Muscle of leg (tissue), 11 donors: ENCODE results near the gene PRR7. TPM values are rescaled to one million over a fixed set of nuclear protein-coding genes. Genes with fewer than 3 reads are reported as not detected.

Experiments used
- DNase-seq: peaks from one replicate; pipeline ENCODE4 v3.0.0; 2013
- H3K27ac ChIP-seq: one replicate; pipeline ENCODE4 v1.5.1; 2013; ENCODE audit warnings: mild to moderate bottlenecking, low read length, control low read depth
- H3K27me3 ChIP-seq: one replicate; pipeline ENCODE4 v1.6.1; 2013; ENCODE audit warnings: low read length; ENCODE audit not compliant: control insufficient read depth, insufficient read depth
- H3K36me3 ChIP-seq: one replicate; pipeline ENCODE4 v1.6.1; 2013; ENCODE audit warnings: low read length; ENCODE audit not compliant: control insufficient read depth, insufficient read depth
- H3K4me1 ChIP-seq: one replicate; pipeline ENCODE4 v1.6.1; 2013; ENCODE audit warnings: low read length; ENCODE audit not compliant: control insufficient read depth, insufficient read depth
- H3K4me3 ChIP-seq: one replicate; pipeline ENCODE4 v1.5.1; 2013; ENCODE audit warnings: low read length, control low read depth
- H3K9me3 ChIP-seq: replicated peaks from 2 replicates; pipeline ENCODE4 v1.6.1; 2013; ENCODE audit warnings: low read depth, low read length; ENCODE audit not compliant: control insufficient read depth
- WGBS: methylation state at CpG from one replicate; pipeline ENCODE4 v1.1.5; 2013; ENCODE audit warnings: missing lambda C conversion rate; ENCODE audit not compliant: insufficient coverage; 5-methylcytosine and 5-hydroxymethylcytosine counted together
- polyA plus RNA-seq, 8 donors: library from polyadenylated mRNA; unstranded; fragments of 120-200 nt; gene quantifications; one replicate each; pipeline versions ENCODE4 v1.2.1 to v1.2.3, GENCODE V29; 2013; ENCODE audit warnings: inconsistent platforms in 1 of 8, low replicate concordance in 1 of 8; ENCODE audit not compliant: insufficient read length in 8 of 8, insufficient read depth in 1 of 8
- total RNA-seq: library from RNA; stranded (reverse); fragments of 120-200 nt; gene quantifications from one replicate; pipeline ENCODE4 v1.2.4, GENCODE V29; 2013

The PRR7 gene
- total and polyA plus RNA-seq, 9 donors: 0.70 to 1.7 (median 1.0) TPM

- no peak overlapping the region for H3K4me3 ChIP-seq
- peaks cover 4% of the 10 kb centered on the region for H3K9me3 ChIP-seq
- 29% methylated on average over 4 of the region's 8 CpGs for WGBS
- no peaks in the 10 kb centered on the region for H3K27me3 ChIP-seq
- DNase-seq: no peak
- peak overlapping the region; percentile 76 for H3K27ac ChIP-seq
- H3K36me3 ChIP-seq: peaks cover 68% of the 10 kb centered on the region
- peaks cover 54% of the 10 kb centered on the region for H3K4me1 ChIP-seq
Observed at GRCh38 chr5:177469750-177470525, 23.3 kb downstream of the PRR7 start.

- Histone ChIP-seq H3K4me1 (peaks cover 59% of the 10 kb centered on the region), H3K4me3 (peak overlapping the region; percentile 5), H3K36me3 (peaks cover 59% of the 10 kb centered on the region), H3K27me3 (no peaks in the 10 kb centered on the region), H3K9me3 (no peaks in the 10 kb centered on the region), H3K27ac (peak overlapping the region; percentile 76)
- no peak for DNase-seq
- 86% methylated on average over 1 of the region's 10 CpGs for WGBS
Observed at GRCh38 chr5:177470759-177471536, 24.3 kb downstream of the PRR7 start.

GRCh38 chr5:177471610-177472356 lies 25.2 kb downstream of the PRR7 start:
- H3K27ac ChIP-seq: peak overlapping the region; percentile 88
- H3K36me3 ChIP-seq: peaks cover 51% of the 10 kb centered on the region
- peak overlapping the region; percentile 92 for H3K4me3 ChIP-seq
- WGBS: 12% methylated on average over 11 of the region's 14 CpGs
- peaks cover 62% of the 10 kb centered on the region for H3K4me1 ChIP-seq
- DNase-seq: peak; percentile 71
- H3K9me3 ChIP-seq: no peaks in the 10 kb centered on the region
- H3K27me3 ChIP-seq: no peaks in the 10 kb centered on the region

GRCh38 chr5:177472460-177473442 lies 26.1 kb downstream of the PRR7 start:
- H3K27me3 ChIP-seq: no peaks in the 10 kb centered on the region
- H3K9me3 ChIP-seq: no peaks in the 10 kb centered on the region
- under 1% methylated on average over 77 of the region's 93 CpGs for WGBS
- peak overlapping the region; percentile 88 for H3K27ac ChIP-seq
- peaks cover 41% of the 10 kb centered on the region for H3K36me3 ChIP-seq
- H3K4me3 ChIP-seq: peak overlapping the region; percentile 92
- H3K4me1 ChIP-seq: peaks cover 64% of the 10 kb centered on the region
- peak; percentile 80 for DNase-seq

- Histone ChIP-seq H3K4me1 (peaks cover 59% of the 10 kb centered on the region), H3K27me3 (no peaks in the 10 kb centered on the region), H3K9me3 (no peaks in the 10 kb centered on the region), H3K27ac (peak within 1 kb of the TSS; percentile 88), H3K4me3 (peak within 1 kb of the TSS; percentile 92), H3K36me3 (peaks cover 33% of the 10 kb centered on the region)
- WGBS: under 1% methylated on average over 28 of the region's 69 CpGs
- peak; percentile 88 for DNase-seq
Observed at GRCh38 chr5:177473443-177474001, 26.9 kb downstream of the PRR7 start, which contains the start of gene DBN1. TSS of gene DBN1 (minus strand) at chr5:177473634. CDS start at chr5:177473521, 113 bp downstream.

- Histone ChIP-seq H3K4me1 (peaks cover 60% of the 10 kb centered on the region), H3K4me3 (no peak overlapping the region), H3K36me3 (peaks cover 28% of the 10 kb centered on the region), H3K9me3 (no peaks in the 10 kb centered on the region), H3K27ac (peak overlapping the region; percentile 62), H3K27me3 (no peaks in the 10 kb centered on the region)
- peak; percentile 62 for DNase-seq
- WGBS: 13% methylated on average over 6 of the region's 7 CpGs
Observed at GRCh38 chr5:177474002-177474476, 27.4 kb downstream of the PRR7 start.

GRCh38 chr5:177474846-177475562 lies 28.4 kb downstream of the PRR7 start:
- no peak for DNase-seq
- Histone ChIP-seq H3K27ac (no peak overlapping the region), H3K9me3 (no peaks in the 10 kb centered on the region), H3K4me3 (no peak overlapping the region), H3K36me3 (peaks cover 20% of the 10 kb centered on the region), H3K27me3 (no peaks in the 10 kb centered on the region), H3K4me1 (peaks cover 60% of the 10 kb centered on the region)
- WGBS: 7% methylated on average over 2 of the region's 4 CpGs

- 58% methylated on average over 3 of the region's 11 CpGs for WGBS
Observed at GRCh38 chr5:177475563-177476427, 29.2 kb downstream of the PRR7 start.

More at GRCh38 chr5:177475563-177476427, 29.2 kb downstream of the PRR7 start:
- no peak overlapping the region for H3K27ac ChIP-seq
- H3K9me3 ChIP-seq: no peaks in the 10 kb centered on the region
- peaks cover 15% of the 10 kb centered on the region for H3K36me3 ChIP-seq
- peaks cover 54% of the 10 kb centered on the region for H3K4me1 ChIP-seq
- no peak overlapping the region for H3K4me3 ChIP-seq
- H3K27me3 ChIP-seq: no peaks in the 10 kb centered on the region
- no peak for DNase-seq
